Measurements from ENCODE around the gene CARD18.

DNA sequence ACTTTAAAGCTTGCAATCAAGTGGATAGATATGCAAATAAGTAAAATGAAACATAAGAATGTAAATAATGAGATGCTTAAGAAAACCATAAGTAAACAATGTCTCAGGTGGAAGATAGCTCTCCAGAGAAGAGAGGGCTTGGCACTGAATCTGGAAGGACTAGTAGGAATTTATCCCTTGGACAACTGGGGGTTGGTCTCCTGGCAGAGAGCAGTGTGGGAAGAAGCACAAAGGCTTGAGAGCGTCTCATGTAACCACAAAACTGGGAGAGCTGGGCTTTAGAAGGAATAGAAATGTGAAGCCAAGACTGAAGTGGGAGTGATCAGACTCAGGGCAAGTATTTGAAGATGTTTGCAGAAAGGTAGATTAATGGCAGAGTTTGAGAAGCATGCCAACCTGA, 31.3 kb downstream of the CARD18 start:
- TF ChIP-seq, protein P1, sequence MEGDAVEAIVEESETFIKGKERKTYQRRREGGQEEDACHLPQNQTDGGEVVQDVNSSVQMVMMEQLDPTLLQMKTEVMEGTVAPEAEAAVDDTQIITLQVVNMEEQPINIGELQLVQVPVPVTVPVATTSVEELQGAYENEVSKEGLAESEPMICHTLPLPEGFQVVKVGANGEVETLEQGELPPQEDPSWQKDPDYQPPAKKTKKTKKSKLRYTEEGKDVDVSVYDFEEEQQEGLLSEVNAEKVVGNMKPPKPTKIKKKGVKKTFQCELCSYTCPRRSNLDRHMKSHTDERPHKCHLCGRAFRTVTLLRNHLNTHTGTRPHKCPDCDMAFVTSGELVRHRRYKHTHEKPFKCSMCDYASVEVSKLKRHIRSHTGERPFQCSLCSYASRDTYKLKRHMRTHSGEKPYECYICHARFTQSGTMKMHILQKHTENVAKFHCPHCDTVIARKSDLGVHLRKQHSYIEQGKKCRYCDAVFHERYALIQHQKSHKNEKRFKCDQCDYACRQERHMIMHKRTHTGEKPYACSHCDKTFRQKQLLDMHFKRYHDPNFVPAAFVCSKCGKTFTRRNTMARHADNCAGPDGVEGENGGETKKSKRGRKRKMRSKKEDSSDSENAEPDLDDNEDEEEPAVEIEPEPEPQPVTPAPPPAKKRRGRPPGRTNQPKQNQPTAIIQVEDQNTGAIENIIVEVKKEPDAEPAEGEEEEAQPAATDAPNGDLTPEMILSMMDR (IDR thresholded peaks at IDR 0.05; ENCODE audit: low read length): no peak
- TF ChIP-seq EZH2 (optimal IDR thresholded peaks at IDR 0.05; ENCODE audit: low read depth, low read length): no peak
- TF ChIP-seq EZH2phosphoT487 (IDR thresholded peaks at IDR 0.05; ENCODE audit: low read length): no peak
